ENCODE data around the gene MTURN.

MTURN gene

GRCh38 chr7:30162133-30162532 lies 27.3 kb downstream of the MTURN start:
- DNase-seq (ENCODE audit: low read depth in 2 of 2), result no peak

- no peak for DNase-seq (ENCODE audit: low read depth in 2 of 2)
These were observed 27.9 kb downstream of the MTURN start for GRCh38 chr7:30162622-30163124.

- no peak for DNase-seq (ENCODE audit: low read depth in 2 of 2)
These were observed 28.6 kb downstream of the MTURN start for GRCh38 chr7:30163231-30163894.

- no peak for DNase-seq (ENCODE audit: low read depth in 2 of 2)
These were observed 29.8 kb downstream of the MTURN start for GRCh38 chr7:30164567-30164966.

- DNase-seq (ENCODE audit: low read depth in 2 of 2), result no peak
These were observed 30.8 kb downstream of the MTURN start for GRCh38 chr7:30165590-30165989.

- no peak for DNase-seq (ENCODE audit: low read depth in 2 of 2)
These were observed 31.5 kb downstream of the MTURN start for GRCh38 chr7:30166155-30166840.

- no peak for DNase-seq (ENCODE audit: low read depth in 2 of 2)
These were observed 32.1 kb downstream of the MTURN start for GRCh38 chr7:30166841-30167235.

- DNase-seq (ENCODE audit: low read depth in 2 of 2), result no peak
These were observed 33.1 kb downstream of the MTURN start for GRCh38 chr7:30167901-30168300.

- DNase-seq (ENCODE audit: low read depth in 2 of 2), result no peak
These were observed 34.2 kb downstream of the MTURN start for GRCh38 chr7:30168835-30169573.

- DNase-seq (ENCODE audit: low read depth in 2 of 2), result no peak
These were observed 34.8 kb downstream of the MTURN start for GRCh38 chr7:30169579-30169978.

- no peak for DNase-seq (ENCODE audit: low read depth in 2 of 2)
These were observed 35.9 kb downstream of the MTURN start for GRCh38 chr7:30170476-30171205.

GRCh38 chr7:30171766-30172447 lies 37.1 kb downstream of the MTURN start:
- DNase-seq (ENCODE audit: low read depth in 2 of 2), result no peak

GRCh38 chr7:30172451-30172850 lies 37.7 kb downstream of the MTURN start:
- no peak for DNase-seq (ENCODE audit: low read depth in 2 of 2)

GRCh38 chr7:30173058-30173897 lies 38.5 kb downstream of the MTURN start:
- no peak for DNase-seq (ENCODE audit: low read depth in 2 of 2)

GRCh38 chr7:30175180-30175579 lies 40.4 kb downstream of the MTURN start:
- DNase-seq (ENCODE audit: low read depth in 2 of 2), result no peak

GRCh38 chr7:30175636-30176147 lies 40.9 kb downstream of the MTURN start:
- DNase-seq (ENCODE audit: low read depth in 2 of 2), result no peak

- no peak for DNase-seq (ENCODE audit: low read depth in 2 of 2)
These were observed 41.8 kb downstream of the MTURN start for GRCh38 chr7:30176463-30177109.

GRCh38 chr7:30177186-30177585 lies 42.4 kb downstream of the MTURN start:
- DNase-seq (ENCODE audit: low read depth in 2 of 2), result no peak

GRCh38 chr7:30177965-30178364 lies 43.2 kb downstream of the MTURN start:
- no peak for DNase-seq (ENCODE audit: low read depth in 2 of 2)

Data from stimulated activated CD8-positive, alpha-beta memory T cell treated with anti-CD3 and anti-CD28 coated beads, Interleukin-2, amount 100 ng/mL, for 48 hours (primary cell).